ENCODE results near the gene CAMTA1.

CAMTA1 gene

DNA sequence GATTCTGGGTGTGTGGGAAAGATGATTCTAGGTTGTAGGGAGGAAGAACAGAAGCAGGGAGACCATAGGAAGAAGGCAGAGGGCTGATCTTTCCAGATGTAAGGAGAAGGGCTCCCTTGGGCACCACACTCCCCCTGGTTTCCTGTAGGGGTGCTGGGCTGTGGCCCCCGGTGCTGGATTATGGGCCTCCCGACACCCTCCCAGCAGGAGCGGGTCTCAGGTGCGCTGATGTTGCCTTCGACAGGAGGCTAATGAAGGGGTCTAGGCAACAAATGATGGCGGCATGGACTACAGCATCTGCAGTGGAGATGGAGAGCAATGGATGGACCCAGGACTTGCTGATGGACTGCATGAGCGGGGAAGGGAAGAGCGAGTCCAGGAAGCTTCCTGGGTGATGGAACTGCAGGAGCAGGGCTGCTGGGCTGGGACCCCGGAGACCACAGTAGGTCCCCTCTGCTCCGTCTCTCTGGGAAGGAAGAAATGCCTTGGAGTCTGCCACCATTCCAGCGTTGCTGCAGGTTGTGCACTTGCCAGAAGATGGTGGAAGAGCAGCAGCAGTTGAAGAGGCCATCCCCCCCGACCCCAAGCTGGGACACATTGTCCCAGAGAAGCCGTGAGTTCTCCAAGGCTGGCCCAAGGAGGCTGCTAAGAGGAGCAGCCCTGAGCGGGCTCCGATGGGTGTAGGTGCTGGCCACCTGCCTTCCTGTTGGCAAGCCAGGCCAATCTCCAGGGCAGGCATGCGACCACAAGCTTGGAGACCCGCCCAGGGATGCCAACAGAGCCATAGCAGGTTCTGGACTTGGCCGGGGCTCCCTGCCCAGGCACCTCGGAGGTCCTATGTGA lies 890.4 kb downstream of the CAMTA1 start:
- DNase-seq (ENCODE audit: insufficient read length, low spot score) (no peak), FAIRE-seq (no peak)
- TF ChIP-seq, protein P1, sequence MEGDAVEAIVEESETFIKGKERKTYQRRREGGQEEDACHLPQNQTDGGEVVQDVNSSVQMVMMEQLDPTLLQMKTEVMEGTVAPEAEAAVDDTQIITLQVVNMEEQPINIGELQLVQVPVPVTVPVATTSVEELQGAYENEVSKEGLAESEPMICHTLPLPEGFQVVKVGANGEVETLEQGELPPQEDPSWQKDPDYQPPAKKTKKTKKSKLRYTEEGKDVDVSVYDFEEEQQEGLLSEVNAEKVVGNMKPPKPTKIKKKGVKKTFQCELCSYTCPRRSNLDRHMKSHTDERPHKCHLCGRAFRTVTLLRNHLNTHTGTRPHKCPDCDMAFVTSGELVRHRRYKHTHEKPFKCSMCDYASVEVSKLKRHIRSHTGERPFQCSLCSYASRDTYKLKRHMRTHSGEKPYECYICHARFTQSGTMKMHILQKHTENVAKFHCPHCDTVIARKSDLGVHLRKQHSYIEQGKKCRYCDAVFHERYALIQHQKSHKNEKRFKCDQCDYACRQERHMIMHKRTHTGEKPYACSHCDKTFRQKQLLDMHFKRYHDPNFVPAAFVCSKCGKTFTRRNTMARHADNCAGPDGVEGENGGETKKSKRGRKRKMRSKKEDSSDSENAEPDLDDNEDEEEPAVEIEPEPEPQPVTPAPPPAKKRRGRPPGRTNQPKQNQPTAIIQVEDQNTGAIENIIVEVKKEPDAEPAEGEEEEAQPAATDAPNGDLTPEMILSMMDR (IDR thresholded peaks at IDR 0.05; ENCODE audit: insufficient read depth, missing control alignments), result no peak

DNA sequence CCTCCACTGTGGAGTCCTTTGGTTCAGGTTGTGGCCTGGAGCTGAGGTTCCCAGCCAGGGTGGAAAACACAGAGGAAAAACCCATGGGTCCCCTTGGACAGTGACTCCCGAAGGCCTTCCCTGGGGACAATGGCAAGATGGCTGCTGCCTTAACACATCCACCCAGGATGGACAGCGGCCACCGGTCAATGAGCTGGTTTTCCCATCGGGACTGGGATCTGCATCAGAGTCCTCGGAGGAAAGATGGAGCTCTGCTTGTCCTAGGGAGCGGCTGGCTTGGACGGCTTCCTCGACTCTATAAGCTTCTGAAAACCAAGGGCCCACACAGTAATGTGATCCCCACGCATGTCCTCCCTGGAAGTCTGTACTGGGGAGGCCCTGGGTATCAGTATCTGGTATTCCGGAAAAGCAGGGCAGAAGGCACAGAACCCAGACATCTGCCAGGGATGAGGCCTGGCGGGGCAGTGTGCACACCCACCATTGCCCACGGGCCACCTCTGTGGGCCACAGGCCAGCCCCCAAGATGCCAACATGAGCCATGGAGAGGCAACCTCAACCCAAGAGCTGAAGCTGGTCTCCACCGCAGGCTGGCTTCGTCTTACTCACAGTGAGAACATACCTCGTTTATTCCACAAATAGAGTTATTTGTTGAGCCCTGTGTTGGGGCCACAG lies 891.2 kb downstream of the CAMTA1 start:
- FAIRE-seq (no peak), DNase-seq (ENCODE audit: insufficient read length, low spot score) (no peak)
- TF ChIP-seq, protein P1 (IDR thresholded peaks at IDR 0.05; ENCODE audit: insufficient read depth, missing control alignments), result no peak

DNA sequence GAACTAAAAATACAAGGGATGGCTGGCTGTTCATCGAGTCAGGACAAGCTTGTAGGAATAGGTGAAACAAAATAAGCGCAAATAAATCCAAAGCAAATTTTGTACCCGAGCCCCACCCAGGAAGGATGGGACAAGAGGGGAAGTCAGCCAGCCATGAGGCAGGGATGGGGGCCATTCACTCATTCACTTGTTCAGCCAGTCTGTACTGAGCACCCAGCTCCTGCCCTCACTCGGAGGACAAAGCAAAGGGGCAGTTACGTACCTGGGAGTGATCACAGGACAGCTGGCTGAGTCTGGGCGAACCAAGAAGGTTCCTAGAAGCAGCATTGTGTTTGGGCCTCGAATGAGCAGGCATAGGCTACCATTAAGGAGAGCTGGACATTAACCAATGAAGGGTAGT lies 891.9 kb downstream of the CAMTA1 start:
- DNase-seq (ENCODE audit: insufficient read length, low spot score) (no peak), FAIRE-seq (no peak)
- TF ChIP-seq, protein P1 (IDR thresholded peaks at IDR 0.05; ENCODE audit: insufficient read depth, missing control alignments), result no peak

DNA sequence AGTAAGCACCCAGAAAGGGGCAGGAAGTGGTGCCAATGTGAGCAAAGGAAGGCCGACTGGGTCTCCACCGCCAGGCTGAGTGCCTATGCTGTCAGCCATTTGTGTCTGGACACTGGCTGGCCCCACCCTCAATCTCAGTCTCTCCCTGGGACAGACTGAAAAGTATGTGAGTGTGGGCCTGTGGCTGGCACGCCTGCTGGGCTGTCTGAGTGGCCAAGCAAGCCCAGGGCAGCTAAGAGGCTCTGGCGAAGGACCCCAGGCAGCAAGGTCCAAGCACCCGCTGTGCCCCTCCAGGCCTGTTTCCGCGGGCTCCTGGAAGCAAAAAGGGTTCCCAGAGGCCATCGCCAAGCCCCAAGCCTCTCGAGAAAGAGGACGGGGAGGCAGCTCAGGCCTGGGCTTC lies 892.6 kb downstream of the CAMTA1 start:
- FAIRE-seq (no peak), DNase-seq (ENCODE audit: insufficient read length, low spot score) (no peak)
- TF ChIP-seq, protein P1 (IDR thresholded peaks at IDR 0.05; ENCODE audit: insufficient read depth, missing control alignments), result no peak

DNA sequence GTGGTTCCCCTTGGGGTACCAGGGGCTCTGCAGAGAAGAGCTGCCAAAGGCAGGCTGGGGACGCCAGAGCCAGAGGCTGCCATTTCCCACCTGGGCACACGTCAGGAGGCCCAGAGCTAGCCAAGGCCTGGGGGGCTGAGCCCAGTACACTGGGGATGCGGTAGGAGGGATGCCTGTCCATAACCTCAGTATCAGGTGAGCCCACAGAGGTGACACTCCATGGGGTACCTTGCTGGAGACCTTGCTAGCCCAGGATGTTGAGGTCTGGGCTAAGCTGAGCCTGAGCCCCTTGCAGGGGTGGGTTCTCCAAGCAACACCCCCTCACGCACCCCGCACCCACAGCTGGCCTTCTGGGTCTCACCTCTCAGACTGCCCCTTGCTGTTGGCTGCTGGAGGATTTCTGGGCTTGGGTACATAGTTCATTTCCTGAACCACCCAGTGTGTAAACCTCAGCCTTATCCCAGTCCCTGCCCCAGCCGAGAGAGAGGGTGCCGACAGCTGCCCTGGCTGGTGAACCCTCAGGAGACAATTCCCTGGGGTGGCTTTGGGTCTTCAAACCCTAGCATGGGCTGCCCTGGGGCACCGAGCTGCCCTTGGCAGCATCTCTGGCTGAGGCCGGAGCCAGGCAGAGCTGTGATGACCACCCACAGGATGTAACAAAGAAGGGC lies 893.4 kb downstream of the CAMTA1 start:
- FAIRE-seq, result no peak
- no peak for DNase-seq (ENCODE audit: insufficient read length, low spot score)
- TF ChIP-seq, protein P1 (IDR thresholded peaks at IDR 0.05; ENCODE audit: insufficient read depth, missing control alignments), result no peak

- TF ChIP-seq, protein P1 (IDR thresholded peaks at IDR 0.05; ENCODE audit: insufficient read depth, missing control alignments), result no peak
- DNase-seq (ENCODE audit: insufficient read length, low spot score) (no peak), FAIRE-seq (no peak)
Observed at GRCh38 chr1:7679159-7679872, 894.1 kb downstream of the CAMTA1 start.
